Activated CD4-positive, CD25-positive, alpha-beta regulatory T cell treated with anti-CD3 and anti-CD28 coated beads, Interleukin-2, amount 50 U/mL, for 24 hours (primary cell): Measurements from ENCODE around the gene GALNT11.
"Not testable (repeated sequence)": the region's sequence is repeated elsewhere in the genome, so short reads cannot be mapped to it uniquely, and the experiment has no call there.

Source experiments
- ATAC-seq, 2 donors: fragments of 150-1000 bp; cut with Tn5 transposase; one replicate each; pipeline ENCODE4 v1.10.0; 2021; ENCODE audit warnings: mild to moderate bottlenecking in 1 of 2, moderate library complexity in 1 of 2

Gene GALNT11

DNA sequence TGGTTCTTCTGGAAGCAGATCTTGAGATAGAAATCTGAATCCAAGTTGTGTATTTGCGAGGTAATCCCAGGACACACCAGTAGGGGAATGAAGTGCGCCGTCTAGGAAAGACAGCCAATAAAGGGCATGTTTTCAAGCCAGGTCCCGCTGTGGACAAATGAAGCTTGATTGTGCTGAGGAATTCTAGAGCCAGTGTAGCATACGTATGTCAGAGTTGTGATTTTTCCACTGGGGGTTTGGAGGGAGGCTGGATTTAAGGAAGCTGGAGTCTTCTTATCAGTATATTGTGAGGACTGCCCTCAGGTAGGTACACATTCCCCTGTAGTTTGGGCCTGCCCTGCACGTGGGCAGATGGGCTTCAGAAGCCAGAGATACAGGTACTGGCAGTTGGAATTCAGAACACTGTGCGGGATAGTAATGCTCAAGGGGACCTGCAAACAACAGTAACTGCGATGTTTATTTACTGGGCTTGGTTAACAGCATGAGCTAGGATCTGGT, 50.9 kb downstream of the GALNT11 start:
- ATAC-seq: no peak

DNA sequence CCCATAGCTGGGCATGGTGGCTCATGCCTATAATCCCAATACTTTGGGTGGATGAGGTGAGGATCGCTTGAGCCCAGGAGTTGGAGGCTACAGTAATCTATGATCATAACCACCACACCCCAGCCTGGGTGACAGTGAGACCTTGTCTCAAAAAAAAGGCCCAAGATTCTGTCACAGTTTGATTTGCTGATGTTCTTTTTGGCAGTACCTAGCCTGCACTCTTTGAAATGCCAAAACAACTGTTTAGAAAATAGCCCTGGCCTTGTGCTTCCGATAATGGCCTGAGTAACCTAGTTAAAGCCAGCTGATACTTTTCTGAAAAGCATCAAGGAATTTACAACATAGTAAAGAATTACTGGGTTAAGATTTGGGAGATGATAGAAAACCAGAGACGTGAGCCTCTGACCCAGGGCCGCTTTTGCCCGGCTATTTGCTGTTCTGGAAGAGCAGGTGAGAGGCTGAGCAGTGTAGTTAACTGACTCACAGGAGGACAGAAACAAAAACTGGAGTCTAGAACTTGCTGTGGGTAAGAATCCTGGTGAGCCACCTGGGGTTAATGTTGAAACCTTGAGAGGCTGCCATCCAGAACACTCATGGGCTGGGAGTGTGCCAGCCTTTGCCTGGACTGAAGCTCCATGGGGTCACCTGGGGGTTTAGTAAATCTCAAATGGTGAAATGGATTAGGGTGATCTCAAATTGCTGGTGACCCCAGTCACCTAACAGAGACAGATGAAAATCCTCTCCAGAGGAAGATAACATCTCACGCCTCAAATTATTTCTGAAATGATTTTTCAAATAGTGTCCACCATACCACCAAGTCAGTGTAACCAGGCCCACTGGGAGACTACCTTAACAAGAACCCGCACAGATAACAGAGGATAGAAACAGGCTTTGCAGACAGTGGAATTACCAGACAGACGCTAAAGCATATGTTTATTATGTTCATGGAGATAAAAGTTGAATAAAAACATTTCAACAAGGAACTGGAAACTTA, 51.8 kb downstream of the GALNT11 start:
- no peak for ATAC-seq

DNA sequence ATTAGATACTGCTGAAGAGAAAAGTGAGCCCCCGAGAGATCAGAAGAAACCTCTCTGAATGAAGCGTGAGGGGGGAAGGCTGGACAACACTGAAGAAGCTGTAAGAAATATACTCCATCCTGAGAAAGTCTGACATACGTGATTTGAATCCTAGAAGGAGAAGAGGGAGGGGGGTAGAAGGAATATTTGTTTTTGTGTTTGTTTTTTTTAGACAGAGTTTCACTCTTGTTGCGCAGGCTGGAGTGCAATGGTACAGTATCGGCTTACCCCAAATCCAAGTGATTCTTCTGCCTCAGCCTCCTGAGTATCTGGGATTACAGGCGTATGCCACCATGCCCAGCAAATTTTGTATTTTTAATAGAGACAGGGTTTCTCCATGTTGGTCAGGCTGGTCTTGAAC, 52.6 kb downstream of the GALNT11 start:
- no peak for ATAC-seq

DNA sequence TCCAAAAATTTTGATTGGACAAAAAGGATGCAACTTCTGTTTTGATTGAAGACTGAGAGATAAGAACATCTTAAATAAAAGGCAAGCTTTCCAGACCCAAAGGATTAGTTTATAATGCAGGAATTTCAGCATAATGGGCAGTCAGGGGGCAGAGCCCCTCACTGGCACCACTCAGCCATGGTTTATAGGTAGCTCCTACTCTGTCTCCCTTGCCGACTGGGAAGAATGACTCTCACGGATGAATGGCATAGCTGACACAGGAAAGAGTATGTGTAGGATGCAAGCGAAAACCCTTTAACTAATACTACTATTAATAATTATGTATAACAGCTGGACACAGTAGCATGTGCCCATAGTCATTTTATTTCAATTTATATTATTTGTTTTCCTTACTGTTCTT, 53.3 kb downstream of the GALNT11 start:
- ATAC-seq: no peak

- ATAC-seq: no peak
These were observed 55.6 kb downstream of the GALNT11 start for GRCh38 chr7:152081088-152081487.

DNA sequence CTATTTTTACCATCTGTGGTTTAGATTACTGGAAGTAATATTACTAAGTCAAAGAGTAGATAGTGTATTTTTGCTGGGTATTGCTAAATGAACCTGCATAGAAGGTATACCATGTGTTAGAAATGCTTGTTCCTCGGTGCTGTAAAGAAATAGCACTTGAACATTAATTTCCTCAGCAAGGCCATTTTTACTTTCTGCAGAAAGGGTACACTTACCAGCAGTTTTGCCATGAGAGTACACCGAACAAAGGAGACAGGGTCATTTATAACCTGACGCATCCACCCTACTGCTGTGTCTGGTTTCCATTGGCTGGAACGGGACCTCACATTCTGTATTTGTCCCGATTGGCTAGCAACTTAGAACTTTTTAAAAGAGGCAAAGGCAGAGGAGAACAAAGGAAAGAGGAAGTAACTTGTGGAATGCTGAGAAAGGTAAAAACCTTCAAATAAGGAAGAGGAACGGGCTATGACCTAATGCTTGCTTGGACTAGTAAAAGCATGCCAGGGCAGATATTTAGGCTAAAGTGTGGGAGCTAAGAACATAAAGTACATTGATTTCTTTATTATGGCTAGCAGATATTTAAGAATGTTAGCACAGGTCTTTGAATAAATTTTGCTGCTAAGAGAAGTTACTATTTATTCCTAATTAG, 56.7 kb downstream of the GALNT11 start:
- not testable (repeated sequence) for ATAC-seq

GRCh38 chr7:152085131-152085530, 59.7 kb downstream of the GALNT11 start:
- no peak for ATAC-seq

DNA sequence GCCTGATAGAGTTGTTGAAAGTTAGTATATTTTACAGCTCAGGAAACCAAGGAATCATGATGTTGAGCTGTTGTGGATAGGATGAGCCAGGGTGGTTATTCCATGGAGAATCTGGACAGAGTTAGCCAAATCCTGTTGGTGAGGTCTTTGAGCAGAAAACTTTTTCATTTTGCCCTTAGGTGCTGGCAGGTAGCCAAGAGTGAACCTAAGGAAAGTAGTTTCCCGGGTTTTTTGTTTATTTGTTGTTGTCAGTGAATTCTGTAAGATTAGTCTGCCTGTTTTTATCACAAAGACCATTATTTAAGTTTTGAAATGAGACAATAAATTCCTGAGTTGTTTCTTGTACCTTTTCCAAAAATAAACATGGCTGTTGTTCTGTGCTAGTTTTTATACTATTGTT, 61.0 kb downstream of the GALNT11 start:
- no peak for ATAC-seq

GRCh38 chr7:152089183-152089582, 63.7 kb downstream of the GALNT11 start:
- ATAC-seq: no peak

DNA sequence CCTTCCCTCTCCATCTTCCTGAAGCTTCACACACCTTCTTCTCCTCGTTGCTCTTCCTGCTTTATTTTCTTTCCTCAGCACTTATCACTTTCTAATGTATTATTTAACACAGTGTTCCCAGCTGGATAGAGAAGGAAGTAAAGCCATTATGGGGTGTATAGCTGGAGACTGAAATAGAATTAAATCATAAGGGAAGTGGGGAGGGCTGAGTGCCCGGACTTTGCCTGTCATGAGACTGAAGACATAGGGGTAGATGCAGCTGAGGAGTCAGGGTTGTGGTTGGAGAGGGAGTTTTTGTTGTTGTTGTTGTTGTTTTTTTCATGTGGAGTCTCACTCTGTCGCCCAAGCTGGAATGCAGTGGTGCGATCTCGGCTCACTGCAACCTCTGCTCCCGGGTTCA, 65.3 kb downstream of the GALNT11 start:
- ATAC-seq: no peak

DNA sequence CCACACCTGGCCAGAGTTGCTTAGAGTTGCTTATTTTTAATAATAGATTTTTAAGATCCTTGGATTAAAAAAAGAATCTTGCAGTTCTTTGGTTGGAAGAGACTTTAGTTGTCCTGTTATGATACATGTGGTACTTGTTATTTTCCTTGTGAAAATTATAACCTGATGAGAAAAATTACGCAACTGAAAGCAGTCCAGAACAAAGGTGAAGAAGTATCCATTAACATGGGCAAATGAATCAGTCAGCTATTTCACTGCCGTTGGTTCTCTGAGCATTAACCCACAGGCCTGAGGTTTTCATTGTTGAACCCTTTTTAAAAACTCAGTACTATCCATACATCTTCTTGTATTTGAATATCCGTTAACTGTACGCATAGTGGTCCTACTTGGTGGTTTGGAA, 68.2 kb downstream of the GALNT11 start:
- ATAC-seq: no peak

DNA sequence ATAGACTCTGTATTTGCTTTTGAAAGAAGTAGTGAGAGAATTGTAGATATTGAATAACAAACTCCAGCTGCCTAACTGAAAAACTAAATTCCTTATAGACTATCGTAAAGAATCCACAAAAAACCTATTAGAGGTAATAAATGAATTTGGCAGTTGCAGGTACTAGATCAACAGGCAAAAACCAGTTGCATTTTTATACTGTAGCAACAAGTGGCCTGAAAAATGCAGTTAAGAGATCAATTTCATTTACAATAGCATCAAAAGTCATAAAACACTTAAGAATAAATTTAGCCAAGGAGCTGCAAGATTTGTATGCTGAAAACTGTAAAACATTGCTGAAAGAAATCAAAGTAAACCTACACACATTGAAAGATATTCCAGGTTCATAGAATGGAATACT, 70.3 kb downstream of the GALNT11 start:
- ATAC-seq: no peak

GRCh38 chr7:152097330-152097729, 71.9 kb downstream of the GALNT11 start:
- ATAC-seq: no peak

DNA sequence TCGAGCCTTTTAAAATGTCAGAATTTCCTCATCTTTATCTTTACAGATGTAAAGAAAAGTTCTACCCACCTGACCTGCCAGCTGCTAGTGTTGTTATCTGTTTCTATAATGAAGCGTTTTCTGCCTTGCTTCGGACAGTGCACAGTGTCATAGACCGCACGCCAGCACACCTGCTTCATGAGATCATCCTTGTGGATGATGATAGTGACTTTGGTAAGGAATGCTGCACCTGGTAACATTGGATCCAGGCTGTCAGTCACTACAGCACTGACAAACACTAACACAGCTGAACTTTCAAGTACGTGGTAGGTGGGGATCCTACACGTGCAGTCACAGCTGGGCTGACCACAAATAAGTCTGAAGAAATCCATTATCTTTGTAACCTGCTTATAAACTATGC, 77.6 kb downstream of the GALNT11 start:
- no peak for ATAC-seq

GRCh38 chr7:152103691-152104090, 78.2 kb downstream of the GALNT11 start:
- no peak for ATAC-seq

DNA sequence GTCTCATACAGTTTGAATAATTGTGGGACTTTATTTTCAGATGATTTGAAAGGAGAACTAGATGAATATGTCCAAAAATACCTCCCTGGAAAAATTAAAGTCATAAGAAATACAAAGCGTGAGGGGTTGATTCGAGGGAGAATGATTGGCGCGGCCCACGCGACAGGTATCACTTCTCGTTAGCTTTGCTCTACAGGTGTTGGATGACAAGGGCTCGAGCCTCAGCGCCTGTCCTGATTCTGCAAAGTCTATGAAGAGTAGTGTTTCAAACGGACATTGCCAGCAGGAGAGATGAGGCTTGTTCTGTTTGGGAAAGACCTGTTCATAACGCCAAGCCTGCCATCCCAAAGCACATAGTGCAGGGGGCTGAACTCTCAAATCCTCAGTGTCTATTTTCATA, 79.7 kb downstream of the GALNT11 start:
- no peak for ATAC-seq

DNA sequence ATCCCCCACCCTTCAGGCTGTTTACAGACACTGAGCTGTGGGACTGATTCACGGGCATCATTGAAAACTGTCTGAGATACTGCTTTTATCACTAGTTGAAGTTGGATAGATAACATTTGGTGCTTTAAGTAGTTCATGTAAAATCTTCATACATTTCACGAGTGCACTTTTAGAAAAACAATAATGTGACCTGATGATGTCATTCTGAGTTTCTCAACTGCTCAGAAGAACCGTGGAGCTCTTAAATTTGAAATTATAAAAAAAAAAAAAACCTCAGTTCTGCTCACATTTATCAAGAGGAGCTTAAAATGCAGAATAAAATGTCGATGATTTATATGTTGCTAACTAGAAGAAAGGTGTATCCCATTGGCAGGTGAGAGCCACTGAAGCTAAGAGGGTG, 81.5 kb downstream of the GALNT11 start:
- ATAC-seq: no peak

DNA sequence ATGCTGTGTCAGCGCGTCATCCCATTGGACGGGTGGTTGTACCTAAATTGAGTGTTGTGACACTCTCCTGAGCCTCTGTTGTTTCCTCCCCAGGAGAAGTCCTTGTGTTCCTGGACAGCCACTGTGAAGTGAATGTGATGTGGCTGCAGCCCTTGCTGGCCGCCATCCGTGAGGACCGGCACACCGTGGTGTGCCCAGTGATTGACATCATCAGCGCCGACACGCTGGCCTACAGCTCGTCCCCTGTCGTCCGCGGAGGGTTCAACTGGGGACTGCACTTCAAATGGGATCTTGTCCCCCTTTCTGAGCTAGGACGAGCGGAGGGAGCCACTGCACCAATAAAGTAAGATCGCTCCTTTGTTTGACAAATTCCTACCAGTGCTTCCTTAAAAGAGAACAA, 82.5 kb downstream of the GALNT11 start:
- no peak for ATAC-seq

DNA sequence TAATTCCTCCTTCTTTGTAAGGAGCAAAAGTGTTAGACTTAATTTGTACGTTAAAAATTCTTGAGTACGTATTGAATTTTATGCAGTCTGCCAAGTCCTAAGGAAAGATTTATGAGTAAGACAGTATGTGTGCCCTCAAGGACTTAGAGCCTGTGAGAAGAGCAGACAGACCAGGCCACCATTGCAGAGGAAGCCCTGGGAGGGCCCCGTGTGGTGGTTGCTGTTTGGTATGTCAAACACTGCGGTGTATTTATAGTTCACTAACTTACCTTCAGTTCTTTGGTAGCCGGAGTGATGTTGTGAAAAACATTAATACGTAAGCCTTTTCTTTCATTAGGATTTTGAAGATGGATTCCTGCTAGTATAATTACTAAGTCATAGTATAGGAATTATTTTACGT, 82.9 kb downstream of the GALNT11 start:
- ATAC-seq: no peak

- no peak for ATAC-seq
These were observed 87.4 kb downstream of the GALNT11 start for GRCh38 chr7:152112829-152113228.

DNA sequence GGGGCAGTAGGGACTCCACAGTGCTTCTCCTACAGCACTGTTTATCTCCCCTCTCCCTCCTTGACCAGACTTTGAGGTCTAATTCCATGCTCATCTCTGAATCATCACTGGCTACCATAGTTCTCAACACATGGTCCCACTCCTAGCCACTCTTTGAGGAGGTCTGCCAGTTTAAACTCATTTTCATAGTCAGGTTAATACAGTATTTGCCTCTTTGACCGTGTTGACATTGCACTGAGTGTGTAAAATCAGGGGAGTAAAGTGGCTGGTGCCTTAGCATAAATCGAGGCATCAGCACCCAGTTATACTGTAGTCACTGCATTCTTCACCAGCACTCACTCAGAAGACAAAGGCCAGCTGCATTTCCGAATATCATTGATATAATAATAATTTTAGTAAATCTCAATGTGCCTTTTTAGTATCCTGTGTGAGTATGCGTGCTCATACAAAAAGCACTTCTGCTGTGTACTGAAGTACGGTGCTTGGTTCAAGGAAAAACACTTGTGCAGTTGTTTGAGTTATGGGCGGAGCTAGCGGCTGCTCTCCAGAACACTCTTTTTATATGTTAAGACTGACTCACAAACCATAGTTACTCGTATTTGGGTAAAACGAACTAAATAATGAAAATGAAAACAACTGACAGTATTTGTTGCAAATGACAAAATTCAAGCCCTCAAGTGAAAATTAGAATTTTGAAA, 89.7 kb downstream of the GALNT11 start:
- no peak for ATAC-seq

DNA sequence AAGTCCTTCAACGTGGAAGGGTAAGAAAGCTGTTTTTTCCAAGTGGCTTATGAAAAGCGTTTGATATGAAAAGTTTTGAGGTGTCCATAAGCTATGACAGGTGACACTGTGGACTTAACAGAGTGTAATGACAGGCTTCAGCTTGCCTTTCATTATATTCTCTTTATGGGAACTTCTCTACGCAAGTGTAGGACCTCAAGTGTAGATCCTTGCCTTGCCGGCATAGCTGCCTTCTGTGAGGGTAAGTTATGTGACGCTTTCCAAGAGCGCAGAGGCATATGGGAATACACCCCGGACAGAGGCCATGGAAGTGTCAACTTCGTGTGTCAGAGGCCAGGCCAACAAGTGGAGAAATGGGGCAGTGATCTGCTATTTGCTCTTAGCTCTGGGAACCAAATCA, 91.9 kb downstream of the GALNT11 start:
- ATAC-seq: no peak

DNA sequence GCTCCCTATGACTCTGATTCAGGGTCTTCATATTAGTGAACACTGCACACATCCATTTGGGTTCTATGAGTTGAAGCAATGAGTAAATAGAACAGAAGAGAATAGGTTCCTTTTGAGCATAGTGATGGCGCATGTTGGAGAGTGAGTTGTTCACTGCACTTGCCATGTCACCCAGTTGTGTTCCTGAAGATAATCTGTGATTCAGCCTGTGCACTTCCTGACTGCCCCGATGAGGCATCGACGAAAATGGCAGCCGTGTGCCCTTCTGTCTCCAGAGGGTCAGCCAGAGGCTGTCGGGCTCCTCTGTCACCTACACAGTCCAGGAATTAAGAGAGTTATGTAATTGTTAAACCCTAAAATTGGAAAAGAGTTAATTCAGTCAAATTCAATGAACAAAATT, 94.7 kb downstream of the GALNT11 start:
- no peak for ATAC-seq
